ENCODE data around the gene CGGBP1.

CGGBP1 gene

GRCh38 chr3:88058581-88059379 is at the start of gene CGGBP1, which contains the start of gene ZNF654:
Gene CGGBP1, minus strand, starts transcription at chr3:88059005. Its CDS starts 3,029 bp downstream, at chr3:88055976.
Gene ZNF654, plus strand, starts transcription at chr3:88059255. Its CDS starts 65 bp downstream, at chr3:88059320.
- DNase-seq (ENCODE audit: low spot score) = peak; percentile 98

- DNase-seq (ENCODE audit: low spot score) = no peak
These were observed 46.5 kb upstream of the CGGBP1 start for GRCh38 chr3:88105325-88105724.

GRCh38 chr3:88101142-88101541 is 42.3 kb upstream of the CGGBP1 start:
- DNase-seq (ENCODE audit: low spot score) = no peak

- DNase-seq (ENCODE audit: low spot score) = no peak
These were observed 34.5 kb upstream of the CGGBP1 start for GRCh38 chr3:88093266-88093665.

- DNase-seq (ENCODE audit: low spot score) = no peak
These were observed 33.5 kb upstream of the CGGBP1 start for GRCh38 chr3:88092270-88092669.

GRCh38 chr3:88090681-88091080 is 31.9 kb upstream of the CGGBP1 start:
- no peak for DNase-seq (ENCODE audit: low spot score)

GRCh38 chr3:88084097-88084501 is 25.3 kb upstream of the CGGBP1 start:
- no peak for DNase-seq (ENCODE audit: low spot score)

GRCh38 chr3:88082854-88083253 is 24.0 kb upstream of the CGGBP1 start:
- peak; percentile 6 for DNase-seq (ENCODE audit: low spot score)

GRCh38 chr3:88078932-88079331 is 20.1 kb upstream of the CGGBP1 start:
- DNase-seq (ENCODE audit: low spot score) = no peak

- no peak for DNase-seq (ENCODE audit: low spot score)
These were observed 17.9 kb upstream of the CGGBP1 start for GRCh38 chr3:88076712-88077111.

GRCh38 chr3:88075497-88075896 is 16.7 kb upstream of the CGGBP1 start:
- DNase-seq (ENCODE audit: low spot score) = no peak

- no peak for DNase-seq (ENCODE audit: low spot score)
These were observed 16.3 kb upstream of the CGGBP1 start for GRCh38 chr3:88075072-88075471.

GRCh38 chr3:88061746-88062145 is 2.9 kb upstream of the CGGBP1 start:
- no peak for DNase-seq (ENCODE audit: low spot score)

- peak; percentile 16 for DNase-seq (ENCODE audit: low spot score)
These were observed 770 bp upstream of the CGGBP1 start for GRCh38 chr3:88059380-88060170.

- DNase-seq (ENCODE audit: low spot score) = no peak
These were observed 562 bp downstream of the CGGBP1 start for GRCh38 chr3:88058306-88058580.

GRCh38 chr3:88057630-88058305 is 1.0 kb downstream of the CGGBP1 start:
- no peak for DNase-seq (ENCODE audit: low spot score)

GRCh38 chr3:88046766-88047165 is 12.0 kb downstream of the CGGBP1 start:
- no peak for DNase-seq (ENCODE audit: low spot score)

GRCh38 chr3:88044411-88044810 is 14.4 kb downstream of the CGGBP1 start:
- DNase-seq (ENCODE audit: low spot score) = no peak

- DNase-seq (ENCODE audit: low spot score) = no peak
These were observed 17.8 kb downstream of the CGGBP1 start for GRCh38 chr3:88041005-88041404.

- DNase-seq (ENCODE audit: low spot score) = no peak
These were observed 18.3 kb downstream of the CGGBP1 start for GRCh38 chr3:88040529-88040928.

GRCh38 chr3:88038566-88038965 is 20.2 kb downstream of the CGGBP1 start:
- no peak for DNase-seq (ENCODE audit: low spot score)

- DNase-seq (ENCODE audit: low spot score) = no peak
These were observed 22.6 kb downstream of the CGGBP1 start for GRCh38 chr3:88036221-88036620.
